Subcutaneous adipose tissue (tissue), 4 donors: ENCODE results near the gene FFAR2. TPM values are rescaled to one million over a fixed set of nuclear protein-coding genes. Genes with fewer than 3 reads are reported as not detected.

Source experiments
- CTCF ChIP-seq: fragments of 450-650 bp; IDR thresholded peaks from one replicate; pipeline ENCODE4 v1.5.1; 2016; ENCODE audit warnings: low read depth, mild to moderate bottlenecking, control low read depth, antibody characterized with exemption, moderate library complexity
- total RNA-seq, 4 donors: library from RNA; depleted of rRNA; stranded (reverse); fragments of >200 nt; gene quantifications; one replicate each; pipeline ENCODE4 v1.1.0, GENCODE V29; 2016

FFAR2 gene
- total RNA-seq, 4 donors from 2014 or later: 0.38 to 1.5 TPM; not detected in 2

GRCh38 chr19:35468637-35469036 lies 20.6 kb downstream of the FFAR2 start:
- TF ChIP-seq CTCF: no peak

GRCh38 chr19:35470128-35470527 lies 22.1 kb downstream of the FFAR2 start:
- no peak for TF ChIP-seq CTCF

GRCh38 chr19:35471946-35472345 lies 23.9 kb downstream of the FFAR2 start:
- TF ChIP-seq CTCF: no peak

GRCh38 chr19:35474104-35474503 lies 26.0 kb downstream of the FFAR2 start:
- no peak for TF ChIP-seq CTCF

- no peak for TF ChIP-seq CTCF
Measured at GRCh38 chr19:35476149-35476548, 28.1 kb downstream of the FFAR2 start.

GRCh38 chr19:35478794-35479677 lies 31.0 kb downstream of the FFAR2 start:
- no peak for TF ChIP-seq CTCF

DNA sequence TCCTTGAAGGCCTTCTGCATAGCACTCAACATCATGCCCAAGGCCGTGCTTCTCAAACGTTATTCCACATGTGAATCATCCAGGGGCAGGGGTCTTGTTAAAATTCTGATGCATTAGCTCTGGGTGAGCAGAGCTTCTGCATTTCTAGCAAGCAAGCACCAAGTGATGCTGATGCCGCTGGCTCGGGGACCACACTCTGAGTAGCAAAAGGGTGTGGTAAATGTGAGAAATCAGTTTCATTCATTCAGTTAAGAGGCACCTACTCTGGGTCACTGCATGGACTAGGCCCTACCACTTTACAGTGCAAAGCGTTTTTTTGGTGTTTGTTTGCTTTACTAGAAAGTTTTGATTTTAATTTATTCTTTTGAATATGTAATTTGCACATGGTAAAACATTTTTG lies 35.0 kb downstream of the FFAR2 start:
- TF ChIP-seq CTCF: no peak
